ENCODE measurements around the gene EXOC2. TPM values are rescaled to one million over a fixed set of nuclear protein-coding genes. Genes with fewer than 3 reads are reported as not detected.

The EXOC2 gene
- total and polyA plus RNA-seq, 12 donors, result 4.9 to 23.7 (median 17.1) TPM

DNA sequence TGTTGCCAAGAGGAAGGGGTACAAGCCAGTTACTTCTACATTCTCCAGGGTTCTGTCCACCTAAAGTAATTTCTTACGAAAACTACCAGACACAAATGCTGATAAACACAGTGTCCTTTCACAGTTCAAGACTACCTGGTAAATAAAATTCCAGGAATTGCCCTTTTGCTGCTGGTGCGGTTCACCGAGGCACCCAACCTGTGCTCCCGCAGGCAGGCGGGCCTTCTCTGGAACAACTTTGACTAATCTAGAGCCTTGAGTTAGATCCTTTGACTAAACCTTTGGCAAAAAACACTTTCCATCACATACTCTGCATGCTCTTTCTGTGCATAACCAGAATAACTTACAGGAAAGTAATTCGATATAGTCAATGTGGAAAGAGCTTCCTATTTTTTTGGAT lies 143.0 kb downstream of the EXOC2 start:
- no peaks in the 10 kb centered on the region for H3K27me3 ChIP-seq
- no peak overlapping the region for H3K27ac ChIP-seq
- no peak for DNase-seq
- no peaks in the 10 kb centered on the region for H3K4me1 ChIP-seq (replicated peaks in 1 of 2)
- intact Hi-C loops (cut with DNase I), result no loop called here
- TF ChIP-seq, protein P1, sequence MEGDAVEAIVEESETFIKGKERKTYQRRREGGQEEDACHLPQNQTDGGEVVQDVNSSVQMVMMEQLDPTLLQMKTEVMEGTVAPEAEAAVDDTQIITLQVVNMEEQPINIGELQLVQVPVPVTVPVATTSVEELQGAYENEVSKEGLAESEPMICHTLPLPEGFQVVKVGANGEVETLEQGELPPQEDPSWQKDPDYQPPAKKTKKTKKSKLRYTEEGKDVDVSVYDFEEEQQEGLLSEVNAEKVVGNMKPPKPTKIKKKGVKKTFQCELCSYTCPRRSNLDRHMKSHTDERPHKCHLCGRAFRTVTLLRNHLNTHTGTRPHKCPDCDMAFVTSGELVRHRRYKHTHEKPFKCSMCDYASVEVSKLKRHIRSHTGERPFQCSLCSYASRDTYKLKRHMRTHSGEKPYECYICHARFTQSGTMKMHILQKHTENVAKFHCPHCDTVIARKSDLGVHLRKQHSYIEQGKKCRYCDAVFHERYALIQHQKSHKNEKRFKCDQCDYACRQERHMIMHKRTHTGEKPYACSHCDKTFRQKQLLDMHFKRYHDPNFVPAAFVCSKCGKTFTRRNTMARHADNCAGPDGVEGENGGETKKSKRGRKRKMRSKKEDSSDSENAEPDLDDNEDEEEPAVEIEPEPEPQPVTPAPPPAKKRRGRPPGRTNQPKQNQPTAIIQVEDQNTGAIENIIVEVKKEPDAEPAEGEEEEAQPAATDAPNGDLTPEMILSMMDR (IDR thresholded peaks at IDR 0.05), result no peak
- TF ChIP-seq POLR2A (IDR thresholded peaks at IDR 0.05), result no peak
- H3K4me3 ChIP-seq, result no peak overlapping the region
- peaks cover 0 to 6% of the 10 kb centered on the region in 2 donors for H3K36me3 ChIP-seq (replicated peaks in 1 of 2)
- no peaks in the 10 kb centered on the region for H3K9me3 ChIP-seq (replicated peaks in 1 of 3)
- WGBS, 4 donors, result 94 to 98% (median 97%) methylated on average over 6 of the region's 6 CpGs

DNA sequence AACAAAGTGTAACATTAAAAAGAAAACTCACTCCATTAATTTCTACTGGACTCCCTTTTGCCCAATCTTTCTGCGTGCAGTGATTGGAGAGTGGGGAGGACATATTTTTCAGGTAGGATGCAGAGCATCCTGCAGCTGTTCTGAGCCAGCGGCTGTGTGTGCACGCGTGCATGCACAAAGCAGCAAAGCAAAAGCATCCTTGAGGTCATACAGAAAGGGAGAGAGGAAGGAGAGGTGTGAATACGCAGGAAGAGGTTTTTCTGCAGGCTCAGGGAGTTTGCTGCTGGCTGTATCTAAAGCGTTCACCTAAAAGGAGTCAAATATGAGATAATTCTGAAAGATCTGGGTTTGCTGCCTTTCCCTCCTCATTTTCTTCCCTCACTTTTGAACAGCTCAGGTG lies 144.4 kb downstream of the EXOC2 start:
- Histone ChIP-seq H3K9me3 (replicated peaks in 1 of 3) (no peaks in the 10 kb centered on the region), H3K36me3 (replicated peaks in 1 of 2) (peaks cover 0 to 10% of the 10 kb centered on the region in 2 donors), H3K27me3 (no peaks in the 10 kb centered on the region), H3K4me3 (no peak overlapping the region), H3K27ac (no peak overlapping the region), H3K4me1 (replicated peaks in 1 of 2) (no peaks in the 10 kb centered on the region)
- WGBS, 4 donors, result 90 to 94% (median 92%) methylated on average over 6 of the region's 6 CpGs
- intact Hi-C loops (cut with DNase I), result no loop called here
- DNase-seq, result no peak
- no peak for TF ChIP-seq POLR2A (IDR thresholded peaks at IDR 0.05)
- TF ChIP-seq, protein P1 (IDR thresholded peaks at IDR 0.05), result no peak

DNA sequence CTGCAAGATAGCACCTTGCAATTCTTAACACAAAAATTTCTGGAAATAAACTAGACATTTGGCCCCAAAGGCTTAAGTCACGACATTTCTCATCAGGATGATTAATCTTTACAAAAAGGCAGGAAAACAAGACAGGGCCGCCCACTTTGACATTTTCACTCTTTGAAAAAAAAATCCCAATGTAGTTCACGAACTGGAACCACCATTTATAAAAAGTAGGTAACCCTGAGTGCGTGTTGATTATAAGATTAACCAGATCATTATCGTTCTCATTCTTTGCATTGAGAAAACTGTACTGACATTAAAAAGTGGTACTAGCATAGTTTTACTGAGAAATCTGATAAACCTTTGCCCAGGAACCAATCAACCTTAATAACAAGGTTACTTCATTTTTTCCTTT lies 144.8 kb downstream of the EXOC2 start:
- Histone ChIP-seq H3K36me3 (replicated peaks in 1 of 2) (peaks cover 0 to 11% of the 10 kb centered on the region in 2 donors), H3K9me3 (replicated peaks in 1 of 3) (no peaks in the 10 kb centered on the region), H3K4me3 (no peak overlapping the region), H3K4me1 (replicated peaks in 1 of 2) (no peaks in the 10 kb centered on the region), H3K27ac (no peak overlapping the region), H3K27me3 (no peaks in the 10 kb centered on the region)
- 87 to 91% (median 90%) methylated on average over 5 of the region's 5 CpGs for WGBS, 4 donors
- no peak for TF ChIP-seq POLR2A (IDR thresholded peaks at IDR 0.05)
- TF ChIP-seq, protein P1 (IDR thresholded peaks at IDR 0.05), result no peak
- DNase-seq, result no peak
- intact Hi-C loops (cut with DNase I), result no loop called here

DNA sequence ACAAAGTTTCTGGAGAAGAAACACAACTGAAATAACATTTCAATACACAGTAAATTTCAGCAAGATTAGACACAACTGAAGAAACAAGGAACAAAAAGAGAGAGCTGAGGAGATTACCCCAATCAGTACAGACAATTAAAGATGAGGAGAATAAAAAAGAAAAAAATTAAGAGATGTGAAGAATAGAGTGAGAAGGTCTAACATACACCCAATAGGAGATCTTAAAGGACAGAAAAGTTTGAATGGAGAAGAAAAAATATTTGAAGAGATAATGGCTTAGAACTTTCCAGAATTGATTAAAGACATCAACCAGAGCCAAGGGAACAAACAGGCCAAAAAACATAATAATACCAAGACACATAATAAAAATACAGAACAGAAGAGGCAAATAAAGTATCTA lies 152.4 kb downstream of the EXOC2 start:
- H3K9me3 ChIP-seq (replicated peaks in 1 of 3), result peaks cover 0 to 8% (median 0%) of the 10 kb centered on the region in 3 donors
- no peak overlapping the region for H3K4me3 ChIP-seq
- H3K27me3 ChIP-seq, result no peaks in the 10 kb centered on the region
- no peak overlapping the region for H3K27ac ChIP-seq
- no peaks in the 10 kb centered on the region for H3K4me1 ChIP-seq (replicated peaks in 1 of 2)
- TF ChIP-seq POLR2A (IDR thresholded peaks at IDR 0.05), result no peak
- TF ChIP-seq, protein P1 (IDR thresholded peaks at IDR 0.05), result no peak
- intact Hi-C loops (cut with DNase I), result no loop called here
- peaks cover 0 to 5% of the 10 kb centered on the region in 2 donors for H3K36me3 ChIP-seq (replicated peaks in 1 of 2)
- no peak for DNase-seq

Data from adrenal gland (tissue), 12 donors.